ENCODE data around the gene NEMP2. TPM values are rescaled to one million over a fixed set of nuclear protein-coding genes. Genes with fewer than 3 reads are reported as not detected.
A peak's percentile ranks its signal among the peaks of the same experiment; 100 is the strongest.
"Not testable (repeated sequence)": the region's sequence is repeated elsewhere in the genome, so short reads cannot be mapped to it uniquely, and the experiment has no call there.

NEMP2 gene
- total RNA-seq, 2 donors from 2014 or later: 18.3 to 19.4 TPM

DNA sequence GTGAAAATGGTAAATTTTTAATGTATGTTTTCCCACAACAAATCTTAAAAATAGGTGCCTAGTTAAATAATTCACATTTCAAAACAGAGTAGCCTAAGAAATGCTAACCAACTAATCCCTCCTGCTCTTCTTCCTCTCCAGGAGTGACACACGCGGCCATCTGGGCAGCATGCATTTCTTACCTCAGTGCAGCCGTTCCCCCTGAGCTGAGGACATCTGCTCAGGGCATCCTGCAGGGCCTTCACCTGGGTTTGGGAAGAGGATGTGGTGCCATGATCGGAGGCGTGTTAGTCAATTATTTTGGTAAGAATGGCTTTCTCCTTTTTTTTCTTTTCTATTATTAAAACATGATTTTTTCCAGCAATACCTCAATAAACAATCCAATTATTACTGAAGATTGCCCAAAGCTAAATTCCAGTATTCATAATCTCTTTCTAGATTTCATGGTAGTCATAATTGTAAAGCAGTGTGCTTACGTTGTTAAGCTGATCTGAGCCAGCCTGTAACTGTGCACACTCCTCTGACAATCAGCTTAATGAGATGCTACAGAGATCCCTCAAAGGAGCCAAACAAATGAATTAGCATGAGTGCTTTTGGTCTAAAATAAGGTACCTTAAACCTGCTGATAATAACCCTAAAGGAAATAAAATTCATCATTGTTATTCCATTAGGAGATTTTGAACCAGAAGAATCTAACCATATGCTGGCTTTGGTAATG is 45.8 kb downstream of the NEMP2 start:
- peak overlapping the region; percentile 8 to 81 for H3K27ac Mint-ChIP-seq
- peaks cover 47 to 80% of the 10 kb centered on the region in 2 donors for H3K36me3 Mint-ChIP-seq
- no peak for DNase-seq (ENCODE audit: low spot score in 2 of 2)
- peaks cover 13 to 22% of the 10 kb centered on the region in 2 donors for H3K9me3 Mint-ChIP-seq
- ATAC-seq: no peak

DNA sequence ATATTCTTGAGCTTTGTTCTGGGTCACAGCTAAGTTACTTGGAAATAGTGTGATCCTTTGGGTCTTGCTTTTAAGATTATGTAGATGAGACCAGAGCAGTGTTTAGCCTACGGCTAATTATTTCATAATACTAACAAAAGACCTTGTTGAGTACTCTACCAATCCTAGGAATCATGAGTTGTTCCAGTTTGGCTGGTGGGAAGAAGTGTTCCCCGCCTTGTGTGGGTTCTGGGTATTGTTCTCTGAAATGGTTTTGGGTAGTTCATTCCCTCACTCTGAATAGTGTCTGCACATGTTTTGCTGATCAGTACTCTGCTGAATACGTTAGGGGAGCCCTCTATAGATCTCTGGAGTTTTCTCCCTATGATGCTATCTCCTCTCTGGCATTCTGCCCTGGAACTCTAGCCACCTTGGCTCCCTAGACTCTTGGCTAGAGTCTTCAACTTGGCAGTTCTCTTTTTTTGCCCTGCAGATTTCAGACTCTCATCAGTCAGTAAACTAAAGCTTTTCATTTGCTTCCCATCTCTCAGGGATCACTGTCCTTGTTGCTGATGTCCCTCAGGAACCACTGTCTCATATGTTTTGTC is 48.4 kb downstream of the NEMP2 start:
- peaks cover 1 to 4% of the 10 kb centered on the region in 2 donors for H3K9me3 Mint-ChIP-seq
- ATAC-seq: no peak
- H3K27ac Mint-ChIP-seq: no peak overlapping the region

DNA sequence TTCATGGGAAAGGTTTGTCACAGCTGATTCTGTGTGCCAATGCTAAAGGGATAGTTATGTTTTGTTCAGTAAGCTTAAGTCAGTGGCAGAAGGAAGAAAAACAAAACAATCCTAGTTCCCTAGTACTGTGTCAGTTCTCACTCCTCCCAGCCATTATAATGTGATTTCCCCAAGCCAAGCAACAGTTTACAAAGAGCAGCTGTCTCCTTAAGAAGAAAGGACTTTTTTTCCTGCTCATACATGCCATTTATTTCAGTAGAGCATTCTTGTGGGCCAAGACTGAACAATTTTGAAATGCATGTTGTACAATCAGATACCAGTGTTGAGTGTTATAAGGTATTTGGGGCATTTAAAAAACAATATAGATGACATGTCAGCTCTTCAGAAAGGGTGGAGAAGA is 52.1 kb downstream of the NEMP2 start:
- Mint-ChIP-seq H3K36me3 (peaks cover 4 to 36% of the 10 kb centered on the region in 2 donors), H3K9me3 (peaks cover 0 to 4% of the 10 kb centered on the region in 2 donors), H3K27ac (no peak overlapping the region)
- DNase-seq (ENCODE audit: low spot score in 2 of 2) (no peak), ATAC-seq (no peak)

More for the DNA sequence above, 48.4 kb downstream of the NEMP2 start:
- peaks cover 29 to 72% of the 10 kb centered on the region in 2 donors for H3K36me3 Mint-ChIP-seq
- DNase-seq (ENCODE audit: low spot score in 2 of 2): no peak

DNA sequence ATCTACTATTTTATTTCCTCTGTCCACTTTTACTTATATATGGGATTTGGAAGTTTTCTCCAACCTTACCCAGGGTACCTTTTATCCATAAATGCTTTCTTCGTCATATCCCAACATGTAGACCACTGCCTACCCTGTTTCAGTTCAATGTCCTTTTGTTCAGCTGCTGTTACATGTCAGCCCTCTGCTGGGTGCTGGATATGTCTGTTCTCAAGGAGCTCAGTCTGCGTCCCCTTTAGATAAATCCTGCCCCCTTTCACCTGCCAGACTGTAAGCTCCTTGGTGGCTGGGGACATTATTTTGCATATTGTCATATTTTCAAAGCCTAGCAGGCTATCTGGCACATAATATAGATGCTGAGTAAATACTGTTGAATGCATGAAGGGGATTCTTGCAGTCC is 53.2 kb downstream of the NEMP2 start:
- Mint-ChIP-seq H3K36me3 (peaks cover 4 to 25% of the 10 kb centered on the region in 2 donors), H3K9me3 (peaks cover 0 to 3% of the 10 kb centered on the region in 2 donors), H3K27ac (no peak overlapping the region)
- DNase-seq (ENCODE audit: low spot score in 2 of 2) (no peak), ATAC-seq (no peak)

DNA sequence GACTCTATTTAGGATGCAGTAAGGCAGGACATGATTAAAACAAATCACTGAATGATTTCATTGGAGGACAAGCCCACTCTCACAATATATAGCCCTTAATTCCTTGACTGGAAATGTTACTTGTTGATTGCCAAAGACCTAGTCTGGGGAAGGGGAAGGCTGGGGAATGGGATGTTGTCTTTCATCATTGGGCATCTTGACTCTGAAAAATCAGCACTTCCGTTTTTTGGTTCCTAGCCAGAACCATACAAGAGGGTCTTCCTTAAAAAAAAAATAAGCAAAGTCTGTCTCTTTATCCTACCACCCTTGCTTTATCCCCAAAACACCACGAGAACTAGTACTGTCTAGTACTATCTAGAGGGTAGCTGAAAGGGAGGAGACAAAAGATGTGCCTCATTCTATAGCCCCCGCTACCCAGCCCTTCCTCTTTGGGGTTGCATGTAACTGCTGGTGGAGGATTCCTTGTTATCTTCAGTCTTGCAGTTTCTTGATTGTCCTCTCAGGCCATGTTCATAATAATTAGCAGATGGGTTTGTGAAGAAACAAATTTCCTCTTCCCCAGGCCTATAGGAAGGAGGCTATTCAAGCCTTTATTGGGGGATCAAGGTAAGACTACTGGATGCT is 55.8 kb downstream of the NEMP2 start:
- no peak for ATAC-seq
- no peak overlapping the region for H3K27ac Mint-ChIP-seq
- H3K36me3 Mint-ChIP-seq: peaks cover 9 to 22% of the 10 kb centered on the region in 2 donors
- no peak for DNase-seq (ENCODE audit: low spot score in 2 of 2)
- peaks cover 3 to 4% of the 10 kb centered on the region in 2 donors for H3K9me3 Mint-ChIP-seq

DNA sequence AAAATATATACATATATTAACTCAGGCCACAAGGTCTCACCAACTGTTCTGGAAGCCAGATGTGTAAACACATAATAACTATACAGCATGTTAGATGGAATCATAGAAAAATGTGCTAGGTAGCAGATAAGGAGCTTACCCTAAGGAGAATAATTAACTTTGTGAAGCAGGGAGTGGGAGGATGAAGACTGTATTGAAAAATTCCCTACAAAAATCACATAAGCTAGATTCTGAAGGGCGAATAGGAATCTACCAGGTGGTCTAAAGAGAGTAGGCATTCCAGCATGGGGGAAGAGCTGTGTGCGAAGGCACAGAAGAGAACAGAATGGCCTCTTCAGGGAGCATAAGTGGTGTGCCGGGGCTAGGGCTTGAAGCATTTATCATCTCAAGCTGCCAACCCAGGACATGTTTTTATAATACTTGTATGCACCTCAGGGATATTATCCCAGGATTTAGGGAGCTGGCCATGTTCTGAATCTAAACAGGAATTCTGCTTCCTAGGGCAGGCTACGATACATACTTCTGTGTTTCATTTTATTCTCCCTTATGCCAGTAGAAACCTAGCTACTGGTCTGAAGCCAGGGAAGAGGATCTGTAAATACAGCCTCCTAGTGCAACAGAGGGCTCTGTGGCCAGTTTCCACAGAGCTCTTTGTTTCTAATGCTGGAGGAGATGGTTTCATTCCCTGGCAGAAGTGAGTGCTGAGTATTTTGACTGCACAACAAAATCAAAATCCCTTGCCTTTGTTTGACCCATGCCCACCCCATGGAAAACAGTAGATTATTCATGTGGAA is 56.7 kb downstream of the NEMP2 start:
- Mint-ChIP-seq H3K36me3 (peaks cover 10 to 24% of the 10 kb centered on the region in 2 donors), H3K9me3 (peaks cover 3 to 12% of the 10 kb centered on the region in 2 donors), H3K27ac (no peak overlapping the region)
- ATAC-seq: no peak
- DNase-seq (ENCODE audit: low spot score in 2 of 2): no peak

DNA sequence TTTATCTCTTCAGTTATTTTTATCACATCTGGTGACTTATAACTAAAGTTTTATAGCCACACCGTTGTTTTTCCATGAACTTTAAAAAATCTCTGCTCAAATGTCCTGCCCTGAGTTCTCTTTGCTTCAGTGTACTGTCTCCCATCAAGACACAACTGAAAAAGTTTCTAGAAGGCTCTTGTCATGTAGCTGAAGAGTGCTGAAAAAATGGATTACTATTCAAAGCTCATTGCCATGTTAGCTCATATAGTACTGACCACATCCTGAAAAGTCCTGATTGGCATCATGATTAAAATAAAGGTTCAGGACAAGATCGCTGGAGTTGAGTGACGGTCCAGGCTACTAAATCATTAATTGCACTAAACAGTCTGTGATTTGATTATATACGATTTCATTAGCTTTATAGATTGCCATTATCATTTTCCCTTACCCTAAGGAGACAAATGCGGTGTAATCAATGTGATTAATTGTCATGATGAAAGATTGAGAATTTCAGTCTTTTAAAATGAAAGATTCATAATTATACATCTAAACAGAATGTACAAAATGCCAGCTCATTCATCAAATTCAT is 64.2 kb downstream of the NEMP2 start:
- peak overlapping the region; percentile 5 to 87 for H3K27ac Mint-ChIP-seq
- peaks cover 21 to 54% of the 10 kb centered on the region in 2 donors for H3K36me3 Mint-ChIP-seq
- DNase-seq (ENCODE audit: low spot score in 2 of 2) (no peak), ATAC-seq (no peak)
- peaks cover 7 to 18% of the 10 kb centered on the region in 2 donors for H3K9me3 Mint-ChIP-seq

DNA sequence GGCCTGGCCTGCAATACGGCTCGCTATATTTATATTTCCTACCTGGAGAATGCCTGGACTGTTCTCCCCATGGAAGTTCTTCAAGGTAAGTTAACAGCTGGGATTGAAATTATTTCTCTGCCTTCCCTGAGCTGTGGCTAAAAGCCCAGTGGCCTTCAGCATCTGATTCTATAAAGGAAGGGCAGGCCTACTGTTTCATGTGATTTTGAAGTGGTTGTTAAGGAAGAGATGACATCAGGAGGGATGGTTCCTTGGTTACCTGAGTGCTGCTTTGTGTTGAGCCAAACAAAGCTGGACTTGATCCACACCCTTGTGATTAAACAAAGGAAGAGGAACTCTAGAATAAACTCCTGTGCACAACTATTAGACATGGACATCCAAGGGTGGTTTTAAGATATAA is 64.8 kb downstream of the NEMP2 start:
- peaks cover 7 to 18% of the 10 kb centered on the region in 2 donors for H3K9me3 Mint-ChIP-seq
- ATAC-seq (no peak), DNase-seq (ENCODE audit: low spot score in 2 of 2) (no peak)
- H3K27ac Mint-ChIP-seq: peak overlapping the region in 1 of 2 donors; percentile 5
- peaks cover 21 to 54% of the 10 kb centered on the region in 2 donors for H3K36me3 Mint-ChIP-seq

DNA sequence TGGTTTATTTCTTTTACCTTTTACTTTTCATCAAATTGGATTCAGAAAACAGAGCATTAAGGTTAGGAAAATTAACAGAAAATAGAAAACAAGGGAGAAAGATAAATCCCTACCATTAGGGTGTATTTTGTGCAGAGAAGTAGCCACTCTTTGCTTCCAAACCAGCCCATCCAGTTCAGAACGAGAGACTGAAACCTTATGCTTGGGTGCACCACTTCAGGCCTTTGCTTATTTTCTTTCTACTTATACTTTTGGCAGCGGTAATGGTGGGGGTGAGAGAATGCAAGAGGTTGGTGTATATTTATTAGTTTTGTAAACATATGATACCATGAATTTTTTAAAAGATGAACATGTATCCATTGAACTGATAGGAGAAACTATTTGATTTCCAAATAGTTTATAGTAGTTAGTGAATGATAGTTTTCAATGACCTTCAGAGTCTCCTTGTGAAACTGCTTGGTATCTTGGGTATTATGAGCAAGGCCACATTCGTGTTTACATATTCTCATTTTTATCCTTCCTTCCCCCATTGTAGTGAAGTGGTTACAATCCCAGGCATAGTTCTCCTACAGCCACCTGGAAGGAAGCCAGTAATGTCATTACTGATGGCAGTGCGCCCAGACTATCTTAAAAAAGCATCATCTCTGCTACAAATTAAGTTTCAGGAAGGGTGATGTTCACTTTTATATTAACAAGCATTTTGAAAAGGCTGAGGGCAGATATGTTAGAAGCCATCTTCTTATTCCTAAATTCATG is 65.5 kb downstream of the NEMP2 start:
- peaks cover 7 to 18% of the 10 kb centered on the region in 2 donors for H3K9me3 Mint-ChIP-seq
- no peak for ATAC-seq
- DNase-seq (ENCODE audit: low spot score in 2 of 2): no peak
- peaks cover 20 to 53% of the 10 kb centered on the region in 2 donors for H3K36me3 Mint-ChIP-seq
- peak overlapping the region in 1 of 2 donors; percentile 40 for H3K27ac Mint-ChIP-seq

DNA sequence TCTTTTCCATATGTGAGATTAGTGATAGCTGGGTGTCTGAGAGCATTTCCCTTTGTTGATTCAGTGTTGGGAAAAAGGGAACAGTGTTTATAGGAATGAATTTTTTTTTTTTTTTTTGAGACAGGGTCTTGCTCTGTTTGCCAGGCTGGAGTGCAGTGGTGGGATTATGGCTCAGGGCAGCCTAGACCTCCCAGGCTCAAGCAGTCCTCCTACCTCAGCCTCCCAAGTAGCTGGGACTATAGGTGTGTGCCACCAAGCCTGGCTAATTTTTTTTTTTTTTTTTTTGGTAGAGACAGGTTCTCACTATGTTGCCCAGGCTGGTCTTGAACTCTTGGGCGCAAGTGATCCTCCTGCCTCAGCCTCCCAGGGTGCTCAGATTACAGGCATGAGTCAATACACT is 66.2 kb downstream of the NEMP2 start:
- not testable (repeated sequence) for ATAC-seq; DNase-seq (ENCODE audit: low spot score in 2 of 2)
- H3K36me3 Mint-ChIP-seq: peaks cover 15 to 46% of the 10 kb centered on the region in 2 donors
- H3K9me3 Mint-ChIP-seq: peaks cover 4 to 11% of the 10 kb centered on the region in 2 donors
- peak overlapping the region; percentile 40 to 65 for H3K27ac Mint-ChIP-seq

DNA sequence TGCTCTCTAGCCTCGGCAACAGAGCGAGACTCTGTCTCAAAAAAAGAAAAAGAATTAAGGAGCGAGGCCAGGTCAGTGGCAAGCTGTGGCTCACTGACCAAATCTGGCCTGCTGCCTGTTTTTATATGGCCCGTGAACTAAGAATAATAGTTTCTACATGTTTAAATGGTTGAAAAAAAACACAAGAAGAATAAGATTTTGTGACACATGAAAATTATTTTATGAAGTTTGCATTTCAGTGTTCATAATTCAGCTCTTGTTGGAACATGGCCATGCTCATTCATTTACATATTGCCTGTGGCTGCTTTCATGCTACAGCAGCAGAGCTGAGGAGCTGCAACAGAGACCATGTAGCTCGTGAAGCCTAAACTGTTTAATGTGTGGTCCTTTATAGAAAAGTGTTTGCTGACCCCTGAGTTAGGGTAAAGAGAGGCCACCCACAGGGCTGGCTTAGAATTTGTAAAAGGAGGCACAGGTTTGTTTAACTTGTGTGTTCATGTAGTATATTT is 66.9 kb downstream of the NEMP2 start:
- H3K36me3 Mint-ChIP-seq: peaks cover 15 to 39% of the 10 kb centered on the region in 2 donors
- peak overlapping the region in 1 of 2 donors; percentile 65 for H3K27ac Mint-ChIP-seq
- ATAC-seq: no peak

DNA sequence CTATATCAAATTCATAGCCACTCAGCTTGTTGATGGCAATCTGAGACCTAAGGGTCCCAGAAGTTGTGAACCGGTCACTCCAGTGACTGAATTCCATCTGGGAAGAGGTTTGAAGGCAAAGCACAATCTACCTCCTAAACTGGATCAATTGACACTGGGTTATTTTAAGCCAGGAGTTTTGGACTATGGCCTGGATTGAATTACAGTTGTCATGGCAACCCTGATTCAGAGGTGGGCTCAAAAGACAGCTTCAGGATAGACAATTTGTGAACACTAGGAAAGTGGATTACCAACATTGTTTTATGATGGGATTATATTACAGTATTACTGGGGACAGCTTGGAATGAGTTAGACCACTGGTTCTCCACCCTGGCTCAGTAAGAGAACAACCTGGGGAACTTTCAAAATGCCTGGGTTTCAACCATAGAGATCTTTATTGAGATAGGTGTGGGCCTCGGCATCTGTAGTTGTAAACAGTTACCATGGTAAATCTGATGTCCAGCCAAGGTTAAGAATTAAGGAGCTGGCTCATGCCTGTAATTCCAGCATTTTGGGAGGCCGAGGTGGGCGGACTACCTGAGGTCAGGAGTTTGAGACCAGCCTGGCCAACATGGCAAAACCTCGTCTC is 67.6 kb downstream of the NEMP2 start:
- ATAC-seq (no peak), DNase-seq (ENCODE audit: low spot score in 2 of 2) (no peak)
- H3K9me3 Mint-ChIP-seq: no peaks in the 10 kb centered on the region
- peaks cover 9 to 32% of the 10 kb centered on the region in 2 donors for H3K36me3 Mint-ChIP-seq
- no peak overlapping the region for H3K27ac Mint-ChIP-seq

More for the DNA sequence above, 66.9 kb downstream of the NEMP2 start:
- no peak for DNase-seq (ENCODE audit: low spot score in 2 of 2)
- H3K9me3 Mint-ChIP-seq: peaks cover 4 to 6% of the 10 kb centered on the region in 2 donors

DNA sequence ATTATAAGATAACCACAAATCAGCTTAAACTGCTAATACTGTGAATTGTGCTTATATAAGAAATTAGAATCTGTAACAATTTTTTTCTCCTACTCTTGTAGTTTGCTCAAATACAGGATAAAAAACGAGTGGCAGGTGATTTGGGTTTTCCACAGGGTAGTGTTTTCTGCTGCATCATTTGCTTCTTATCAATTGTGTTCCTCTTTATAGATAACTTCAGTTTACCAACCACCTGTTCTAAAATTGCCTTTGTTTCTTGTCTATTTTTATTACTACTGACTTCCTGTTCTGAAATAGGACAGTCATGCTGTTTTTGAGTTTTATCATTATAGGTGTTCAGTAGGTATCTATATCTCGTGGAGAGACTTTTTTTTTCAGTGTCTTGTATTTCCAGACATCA is 69.5 kb downstream of the NEMP2 start:
- ATAC-seq: no peak
- no peaks in the 10 kb centered on the region for H3K9me3 Mint-ChIP-seq

DNA sequence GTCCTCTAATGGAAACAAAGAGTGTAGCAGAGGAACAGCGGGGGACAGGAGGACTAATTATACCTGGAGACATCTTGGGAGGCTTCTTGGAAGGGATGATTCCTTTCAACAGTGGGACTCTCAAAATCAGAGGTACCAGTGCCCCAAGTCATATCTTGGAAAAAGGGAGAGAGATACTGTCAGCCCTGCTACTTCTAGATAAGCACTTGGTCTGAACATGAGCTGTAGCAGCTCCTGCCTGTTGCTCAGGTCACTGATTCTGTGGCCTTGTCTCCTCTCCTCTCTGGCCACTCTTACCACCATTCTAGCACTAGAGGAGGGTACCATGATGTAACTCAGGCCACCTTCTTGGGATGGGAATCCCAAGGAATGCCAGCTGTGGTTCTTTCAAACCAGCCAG is 71.9 kb downstream of the NEMP2 start:
- H3K27ac Mint-ChIP-seq: no peak overlapping the region

More for the DNA sequence above, 69.5 kb downstream of the NEMP2 start:
- DNase-seq (ENCODE audit: low spot score in 2 of 2): no peak
- Mint-ChIP-seq H3K27ac (peak overlapping the region in 1 of 2 donors; percentile 34), H3K36me3 (peaks cover 7 to 22% of the 10 kb centered on the region in 2 donors)

DNA sequence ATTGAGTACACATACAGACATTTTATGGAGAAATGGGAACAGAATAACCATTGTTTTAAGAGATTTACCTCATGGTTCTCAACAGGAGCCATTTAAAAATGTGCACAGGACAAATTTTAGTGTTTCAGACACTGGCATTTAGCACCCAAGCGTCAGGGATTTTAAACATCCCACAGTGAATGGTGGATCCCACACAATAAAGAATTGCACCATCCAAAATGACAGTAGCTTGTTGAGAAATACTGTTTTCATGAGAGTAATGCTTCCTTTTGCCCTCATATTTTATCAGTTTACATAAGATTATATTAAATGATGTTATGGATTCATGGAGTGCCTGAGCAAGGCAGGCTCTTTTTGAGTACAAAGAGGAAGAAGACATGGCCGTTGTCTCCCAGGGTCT is 72.3 kb downstream of the NEMP2 start:
- DNase-seq (ENCODE audit: low spot score in 2 of 2) (no peak), ATAC-seq (no peak)
- H3K36me3 Mint-ChIP-seq: peaks cover 16 to 21% of the 10 kb centered on the region in 2 donors
- H3K9me3 Mint-ChIP-seq: no peaks in the 10 kb centered on the region
- no peak overlapping the region for H3K27ac Mint-ChIP-seq

More for the DNA sequence above, 71.9 kb downstream of the NEMP2 start:
- DNase-seq (ENCODE audit: low spot score in 2 of 2) (no peak), ATAC-seq (no peak)
- Mint-ChIP-seq H3K36me3 (peaks cover 12 to 17% of the 10 kb centered on the region in 2 donors), H3K9me3 (no peaks in the 10 kb centered on the region)

Data from activated naive CD4-positive, alpha-beta T cell treated with anti-CD3 and anti-CD28 coated beads, Interleukin-2, amount 50 U/mL, for 72 hours (primary cell).